Glutamatergic neuron (in vitro differentiated cells): Measurements from ENCODE around the gene CROT. TPM values are rescaled to one million over a fixed set of nuclear protein-coding genes. Genes with fewer than 3 reads are reported as not detected.
A peak's percentile ranks its signal among the peaks of the same experiment; 100 is the strongest.

ENCODE experiments used
- DNase-seq: peaks from one replicate; pipeline ENCODE4 v3.0.0; 2022
- H3K27ac Mint-ChIP-seq: one replicate; pipeline ENCODE4 v1.8.0; 2020; ENCODE audit warnings: mild to moderate bottlenecking, mixed read lengths, inconsistent platforms; ENCODE audit not compliant: unreplicated experiment
- H3K27me3 Mint-ChIP-seq: one replicate; pipeline ENCODE4 v1.8.0; 2020; ENCODE audit warnings: mild to moderate bottlenecking, moderate library complexity, mixed read lengths, inconsistent platforms; ENCODE audit not compliant: unreplicated experiment
- H3K36me3 Mint-ChIP-seq: one replicate; pipeline ENCODE4 v1.8.0; 2020; ENCODE audit warnings: mild to moderate bottlenecking, mixed read lengths, inconsistent platforms; ENCODE audit not compliant: unreplicated experiment
- H3K4me1 Mint-ChIP-seq: one replicate; pipeline ENCODE4 v1.8.0; 2020; ENCODE audit warnings: mild to moderate bottlenecking, low read depth, mixed read lengths, inconsistent platforms; ENCODE audit not compliant: unreplicated experiment
- H3K4me3 Mint-ChIP-seq: one replicate; pipeline ENCODE4 v1.8.0; 2020; ENCODE audit warnings: mild to moderate bottlenecking, mixed read lengths, inconsistent platforms; ENCODE audit not compliant: unreplicated experiment
- H3K9me3 Mint-ChIP-seq: one replicate; pipeline ENCODE4 v1.8.0; 2020; ENCODE audit warnings: mild to moderate bottlenecking, moderate library complexity, mixed read lengths, inconsistent platforms; ENCODE audit not compliant: unreplicated experiment
- long read RNA-seq: library from polyadenylated mRNA; unstranded; transcript quantifications from one replicate; pipeline ENCODE4 v2.0.0, GENCODE V29; 2020; ENCODE audit not compliant: unreplicated experiment
- total RNA-seq: library from RNA; stranded (reverse); fragmentation: NEBNext Ultra II Directional; extraction: Animal tissue kit (Norgen Biotek cat#: 25700); gene quantifications from one replicate; pipeline ENCODE4 v1.2.1, GENCODE V29; 2021; ENCODE audit not compliant: unreplicated experiment
- TF ChIP-seq, protein P1 (sequence below): fragments of 200-600 bp; sonication (generic); IDR thresholded peaks from one replicate; pipeline ENCODE4 v1.5.0; 2021; ENCODE audit not compliant: partially characterized antibody, unreplicated experiment

CROT gene, protein sequence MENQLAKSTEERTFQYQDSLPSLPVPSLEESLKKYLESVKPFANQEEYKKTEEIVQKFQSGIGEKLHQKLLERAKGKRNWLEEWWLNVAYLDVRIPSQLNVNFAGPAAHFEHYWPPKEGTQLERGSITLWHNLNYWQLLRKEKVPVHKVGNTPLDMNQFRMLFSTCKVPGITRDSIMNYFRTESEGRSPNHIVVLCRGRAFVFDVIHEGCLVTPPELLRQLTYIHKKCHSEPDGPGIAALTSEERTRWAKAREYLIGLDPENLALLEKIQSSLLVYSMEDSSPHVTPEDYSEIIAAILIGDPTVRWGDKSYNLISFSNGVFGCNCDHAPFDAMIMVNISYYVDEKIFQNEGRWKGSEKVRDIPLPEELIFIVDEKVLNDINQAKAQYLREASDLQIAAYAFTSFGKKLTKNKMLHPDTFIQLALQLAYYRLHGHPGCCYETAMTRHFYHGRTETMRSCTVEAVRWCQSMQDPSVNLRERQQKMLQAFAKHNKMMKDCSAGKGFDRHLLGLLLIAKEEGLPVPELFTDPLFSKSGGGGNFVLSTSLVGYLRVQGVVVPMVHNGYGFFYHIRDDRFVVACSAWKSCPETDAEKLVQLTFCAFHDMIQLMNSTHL
- 4.9 TPM for total RNA-seq
- long read RNA-seq, partial matches to known transcripts: 0 of 1 reads
- long read RNA-seq, other reads (novel, unspliced or antisense): 1 of 1 reads

GRCh38 chr7:87345166-87345927 is at the start of gene CROT:
Gene CROT (plus strand): TSS chr7:87345664. CDS start chr7:87349069, 3,405 bp downstream.
- Mint-ChIP-seq H3K4me3 (peak within 1 kb of the TSS; percentile 98), H3K27ac (peak within 1 kb of the TSS; percentile 82), H3K9me3 (no peaks in the 10 kb centered on the region), H3K4me1 (peaks cover 6% of the 10 kb centered on the region), H3K36me3 (peaks cover 6% of the 10 kb centered on the region), H3K27me3 (peaks cover 4% of the 10 kb centered on the region)
- TF ChIP-seq, protein P1, sequence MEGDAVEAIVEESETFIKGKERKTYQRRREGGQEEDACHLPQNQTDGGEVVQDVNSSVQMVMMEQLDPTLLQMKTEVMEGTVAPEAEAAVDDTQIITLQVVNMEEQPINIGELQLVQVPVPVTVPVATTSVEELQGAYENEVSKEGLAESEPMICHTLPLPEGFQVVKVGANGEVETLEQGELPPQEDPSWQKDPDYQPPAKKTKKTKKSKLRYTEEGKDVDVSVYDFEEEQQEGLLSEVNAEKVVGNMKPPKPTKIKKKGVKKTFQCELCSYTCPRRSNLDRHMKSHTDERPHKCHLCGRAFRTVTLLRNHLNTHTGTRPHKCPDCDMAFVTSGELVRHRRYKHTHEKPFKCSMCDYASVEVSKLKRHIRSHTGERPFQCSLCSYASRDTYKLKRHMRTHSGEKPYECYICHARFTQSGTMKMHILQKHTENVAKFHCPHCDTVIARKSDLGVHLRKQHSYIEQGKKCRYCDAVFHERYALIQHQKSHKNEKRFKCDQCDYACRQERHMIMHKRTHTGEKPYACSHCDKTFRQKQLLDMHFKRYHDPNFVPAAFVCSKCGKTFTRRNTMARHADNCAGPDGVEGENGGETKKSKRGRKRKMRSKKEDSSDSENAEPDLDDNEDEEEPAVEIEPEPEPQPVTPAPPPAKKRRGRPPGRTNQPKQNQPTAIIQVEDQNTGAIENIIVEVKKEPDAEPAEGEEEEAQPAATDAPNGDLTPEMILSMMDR: no peak
- DNase-seq: peak; percentile 96

DNA sequence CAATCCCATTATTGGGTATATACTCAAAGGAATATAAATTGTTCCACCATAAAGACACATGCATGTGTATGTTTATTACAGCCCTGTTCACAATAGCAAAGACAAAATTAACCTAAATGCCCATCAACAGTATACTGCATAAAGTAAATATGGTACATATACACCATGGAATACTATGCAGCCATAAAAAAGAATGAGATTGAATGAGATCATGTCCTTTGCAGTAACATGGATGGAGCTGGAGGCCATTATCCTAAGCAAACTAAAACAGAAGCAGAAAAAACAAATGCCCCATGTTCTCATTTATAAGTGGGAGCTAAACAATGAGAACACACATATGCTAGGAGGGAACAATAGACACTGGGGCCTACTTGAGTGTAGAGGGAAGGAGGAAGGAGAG is 44.7 kb upstream of the CROT start:
- Mint-ChIP-seq H3K36me3 (peaks cover 4% of the 10 kb centered on the region), H3K27ac (no peak overlapping the region), H3K4me1 (no peaks in the 10 kb centered on the region), H3K9me3 (peaks cover 6% of the 10 kb centered on the region), H3K4me3 (no peak overlapping the region), H3K27me3 (no peaks in the 10 kb centered on the region)
- no peak for DNase-seq
- TF ChIP-seq, protein P1: no peak

GRCh38 chr7:87310790-87311419 is 34.6 kb upstream of the CROT start:
- no peaks in the 10 kb centered on the region for H3K36me3 Mint-ChIP-seq
- H3K27ac Mint-ChIP-seq: no peak overlapping the region
- TF ChIP-seq, protein P1: no peak
- H3K4me1 Mint-ChIP-seq: no peaks in the 10 kb centered on the region
- DNase-seq: no peak
- peaks cover 2% of the 10 kb centered on the region for H3K9me3 Mint-ChIP-seq
- H3K27me3 Mint-ChIP-seq: no peaks in the 10 kb centered on the region
- H3K4me3 Mint-ChIP-seq: no peak overlapping the region

DNA sequence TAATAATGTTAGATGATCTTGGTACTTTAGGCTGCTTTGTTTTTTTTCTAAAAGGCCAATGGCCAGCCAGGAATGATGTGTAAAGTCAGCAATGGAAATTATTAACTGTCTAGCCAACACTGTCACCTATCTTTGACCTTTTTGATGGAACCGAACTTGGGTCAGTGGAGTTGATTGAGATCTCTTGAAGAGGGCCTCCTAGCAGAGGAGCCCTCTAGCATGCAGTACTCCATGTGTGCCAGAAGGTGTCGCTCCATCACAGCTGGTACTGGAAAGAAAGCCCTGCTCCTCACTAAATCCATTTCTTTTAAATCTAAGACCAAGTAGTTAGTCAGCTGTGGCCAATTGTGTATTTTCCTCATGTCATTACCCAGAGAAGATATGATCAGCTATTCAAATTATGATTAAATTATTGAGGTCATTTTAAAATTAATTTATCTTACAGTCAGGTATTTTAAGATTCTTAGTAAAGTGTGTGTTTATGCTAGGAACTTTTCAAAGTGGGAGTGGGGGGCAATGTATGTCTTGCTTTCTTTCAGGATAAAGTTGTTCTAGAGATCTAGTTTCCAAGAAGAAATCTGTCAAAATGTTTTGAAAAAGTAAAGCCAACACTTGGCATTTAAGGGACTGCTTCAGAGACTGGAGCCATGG is 33.1 kb upstream of the CROT start:
- H3K36me3 Mint-ChIP-seq: no peaks in the 10 kb centered on the region
- peaks cover 2% of the 10 kb centered on the region for H3K9me3 Mint-ChIP-seq
- TF ChIP-seq, protein P1: peak; percentile 94
- no peaks in the 10 kb centered on the region for H3K27me3 Mint-ChIP-seq
- DNase-seq: peak; percentile 58
- H3K4me3 Mint-ChIP-seq: no peak overlapping the region
- H3K4me1 Mint-ChIP-seq: no peaks in the 10 kb centered on the region
- no peak overlapping the region for H3K27ac Mint-ChIP-seq
